Effector memory CD8-positive, alpha-beta T cell (primary cell): ENCODE results near the gene ZFHX3.

Experiments
- ATAC-seq: fragments of 150-1000 bp; cut with Tn5 transposase; replicated peaks from 2 replicates; pipeline ENCODE4 v1.10.0; 2021; ENCODE audit warnings: mild to moderate bottlenecking, moderate library complexity
- DNase-seq, 3 experiments: peaks; one replicate each; pipeline ENCODE4 v3.0.0; 2021
- H3K27ac Mint-ChIP-seq, 2 donors: one replicate each; pipeline ENCODE4 v1.8.0; 2022; ENCODE audit warnings: mild to moderate bottlenecking in 2 of 2, mixed read lengths in 2 of 2, moderate library complexity in 2 of 2
- H3K27me3 Mint-ChIP-seq, 2 donors: one replicate each; pipeline ENCODE4 v1.8.0; 2022; ENCODE audit warnings: mixed read lengths in 2 of 2
- H3K36me3 Mint-ChIP-seq: one replicate; pipeline ENCODE4 v1.8.0; 2022; ENCODE audit warnings: mild to moderate bottlenecking, moderate library complexity, mixed read lengths; ENCODE audit not compliant: insufficient read depth
- H3K4me1 Mint-ChIP-seq, 2 donors: one replicate each; pipeline ENCODE4 v1.8.0; 2022; ENCODE audit warnings: low read depth in 2 of 2, mixed read lengths in 2 of 2
- H3K4me3 Mint-ChIP-seq, 2 donors: one replicate each; pipeline ENCODE4 v1.8.0; 2022; ENCODE audit warnings: mild to moderate bottlenecking in 2 of 2, mixed read lengths in 2 of 2, moderate library complexity in 2 of 2
- H3K9me3 Mint-ChIP-seq, 2 donors: one replicate each; pipeline ENCODE4 v1.8.0; 2022; ENCODE audit warnings: mixed read lengths in 2 of 2

ZFHX3 gene

GRCh38 chr16:72976438-72977064, 71.4 kb downstream of the ZFHX3 start:
- Mint-ChIP-seq H3K27ac (no peak overlapping the region), H3K4me1 (no peaks in the 10 kb centered on the region), H3K27me3 (no peaks in the 10 kb centered on the region), H3K36me3 (peaks cover 2% of the 10 kb centered on the region), H3K9me3 (peaks cover 7% of the 10 kb centered on the region in 2 donors), H3K4me3 (no peak overlapping the region)
- DNase-seq = no peak
- no peak for ATAC-seq

DNA sequence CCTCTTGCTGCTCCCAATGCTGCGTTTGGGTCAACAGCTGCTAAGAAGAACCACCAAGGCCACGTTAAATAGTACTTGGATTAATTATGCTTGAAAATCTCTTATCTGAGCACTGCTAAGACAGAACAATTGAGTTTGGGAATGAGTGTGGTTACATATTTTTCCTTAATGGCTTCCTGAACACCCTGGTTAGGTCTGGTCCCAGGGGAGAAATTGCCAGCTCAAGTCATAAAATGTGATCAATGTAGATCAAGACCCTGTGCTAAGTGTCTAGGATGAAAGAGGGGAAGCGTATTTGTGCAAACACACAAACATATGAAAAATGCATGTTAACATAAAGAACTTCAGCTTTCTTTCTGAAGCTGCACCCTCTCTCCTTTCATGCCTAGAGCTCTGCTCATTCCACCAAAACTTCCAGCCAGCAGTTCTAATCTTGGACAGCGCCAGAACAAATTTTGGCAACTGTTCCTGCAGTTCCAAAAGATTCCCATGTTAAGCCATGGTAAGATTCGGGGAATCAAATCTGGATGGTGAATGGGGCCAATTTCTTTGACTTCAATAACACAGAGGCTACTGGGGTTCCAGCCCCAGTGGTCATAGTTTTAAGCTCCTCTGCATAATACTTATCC, 72.0 kb downstream of the ZFHX3 start:
- peaks cover 6 to 7% of the 10 kb centered on the region in 2 donors for H3K9me3 Mint-ChIP-seq
- no peak for DNase-seq
- no peak overlapping the region for H3K27ac Mint-ChIP-seq
- H3K4me3 Mint-ChIP-seq = no peak overlapping the region
- peaks cover 2% of the 10 kb centered on the region for H3K36me3 Mint-ChIP-seq
- no peak for ATAC-seq
- H3K4me1 Mint-ChIP-seq = no peaks in the 10 kb centered on the region
- no peaks in the 10 kb centered on the region for H3K27me3 Mint-ChIP-seq

- no peaks in the 10 kb centered on the region for H3K27me3 Mint-ChIP-seq
- H3K9me3 Mint-ChIP-seq = peaks cover 6 to 7% of the 10 kb centered on the region in 2 donors
- H3K36me3 Mint-ChIP-seq = peaks cover 2% of the 10 kb centered on the region
- H3K4me1 Mint-ChIP-seq = no peaks in the 10 kb centered on the region
- DNase-seq (no peak), ATAC-seq (no peak)
- no peak overlapping the region for H3K4me3 Mint-ChIP-seq
- no peak overlapping the region for H3K27ac Mint-ChIP-seq
Measured at GRCh38 chr16:72974142-72974769, 73.7 kb downstream of the ZFHX3 start.

- peaks cover 6 to 7% of the 10 kb centered on the region in 2 donors for H3K9me3 Mint-ChIP-seq
- no peak overlapping the region for H3K27ac Mint-ChIP-seq
- no peak overlapping the region for H3K4me3 Mint-ChIP-seq
- peaks cover 2% of the 10 kb centered on the region for H3K36me3 Mint-ChIP-seq
- H3K4me1 Mint-ChIP-seq = no peaks in the 10 kb centered on the region
- ATAC-seq (no peak), DNase-seq (no peak)
- no peaks in the 10 kb centered on the region for H3K27me3 Mint-ChIP-seq
Measured at GRCh38 chr16:72972878-72973571, 74.9 kb downstream of the ZFHX3 start.

DNA sequence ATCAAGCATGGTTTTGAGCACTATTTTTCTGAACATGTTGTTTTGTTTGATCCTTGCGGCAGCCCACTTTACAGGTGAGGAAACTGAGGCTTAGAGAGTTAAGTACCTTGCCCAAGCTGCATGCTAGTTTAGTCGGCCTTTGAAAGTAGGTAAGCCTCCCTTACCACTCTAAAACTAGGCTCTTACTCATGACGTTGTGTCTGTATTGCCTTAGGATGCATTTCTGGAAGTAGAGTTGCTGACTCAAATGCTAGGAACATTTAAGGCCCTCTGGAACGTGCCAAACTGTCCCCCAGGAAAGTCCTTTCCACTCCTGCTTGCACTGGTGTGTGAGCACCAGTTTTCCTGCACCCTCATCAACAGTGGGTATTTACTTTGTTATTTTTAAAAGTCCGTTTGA, 76.6 kb downstream of the ZFHX3 start:
- no peak for ATAC-seq
- no peaks in the 10 kb centered on the region for H3K27me3 Mint-ChIP-seq
- peaks cover 2% of the 10 kb centered on the region for H3K36me3 Mint-ChIP-seq
- no peak for DNase-seq
- no peak overlapping the region for H3K27ac Mint-ChIP-seq
- no peaks in the 10 kb centered on the region for H3K4me1 Mint-ChIP-seq
- H3K9me3 Mint-ChIP-seq = peaks cover 4 to 7% of the 10 kb centered on the region in 2 donors
- H3K4me3 Mint-ChIP-seq = no peak overlapping the region

DNA sequence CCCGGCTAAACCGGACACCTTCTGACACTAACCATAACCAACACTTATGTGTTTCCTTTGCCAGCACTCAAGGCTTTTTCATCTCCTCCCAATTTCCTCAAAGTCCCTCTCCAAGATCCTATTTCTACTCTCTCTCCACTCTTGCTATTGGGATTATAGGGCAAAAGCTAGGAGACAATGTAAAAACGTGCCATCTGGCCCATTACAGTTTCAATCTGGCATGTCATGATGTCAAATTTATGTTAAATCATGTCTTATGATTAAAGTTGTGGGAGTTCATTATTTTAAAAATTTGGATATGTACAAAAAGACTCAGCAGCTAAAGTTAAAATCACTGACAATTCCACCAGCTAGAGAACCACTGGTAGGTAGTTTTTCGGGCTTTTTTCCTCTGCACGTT, 77.3 kb downstream of the ZFHX3 start:
- peaks cover 2% of the 10 kb centered on the region for H3K36me3 Mint-ChIP-seq
- DNase-seq = no peak
- no peaks in the 10 kb centered on the region for H3K27me3 Mint-ChIP-seq
- H3K27ac Mint-ChIP-seq = no peak overlapping the region
- ATAC-seq = no peak
- peaks cover 4 to 7% of the 10 kb centered on the region in 2 donors for H3K9me3 Mint-ChIP-seq
- no peaks in the 10 kb centered on the region for H3K4me1 Mint-ChIP-seq
- H3K4me3 Mint-ChIP-seq = no peak overlapping the region

DNA sequence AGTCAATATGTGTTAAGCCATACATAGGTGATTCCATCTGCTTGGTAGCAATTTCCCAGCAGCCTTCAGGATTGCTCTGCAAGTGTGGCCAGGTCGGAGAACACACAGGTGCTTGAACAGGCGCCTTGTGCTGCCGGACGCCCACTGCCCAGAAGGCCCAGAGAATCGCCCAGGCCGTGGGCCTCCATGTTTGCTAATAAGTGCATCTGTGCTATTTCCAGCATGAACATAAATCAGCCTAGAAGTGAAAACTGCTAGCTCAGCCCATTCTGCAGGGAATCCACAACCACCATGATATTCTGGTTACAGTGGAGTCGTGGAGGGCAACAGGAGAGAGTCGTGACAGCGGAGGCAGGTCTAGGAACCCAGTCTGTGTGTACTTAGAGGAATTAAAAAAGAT, 78.1 kb downstream of the ZFHX3 start:
- Mint-ChIP-seq H3K27ac (no peak overlapping the region), H3K4me1 (no peaks in the 10 kb centered on the region), H3K36me3 (peaks cover 2% of the 10 kb centered on the region), H3K4me3 (no peak overlapping the region), H3K9me3 (peaks cover 4 to 7% of the 10 kb centered on the region in 2 donors), H3K27me3 (no peaks in the 10 kb centered on the region)
- ATAC-seq (no peak), DNase-seq (no peak)

DNA sequence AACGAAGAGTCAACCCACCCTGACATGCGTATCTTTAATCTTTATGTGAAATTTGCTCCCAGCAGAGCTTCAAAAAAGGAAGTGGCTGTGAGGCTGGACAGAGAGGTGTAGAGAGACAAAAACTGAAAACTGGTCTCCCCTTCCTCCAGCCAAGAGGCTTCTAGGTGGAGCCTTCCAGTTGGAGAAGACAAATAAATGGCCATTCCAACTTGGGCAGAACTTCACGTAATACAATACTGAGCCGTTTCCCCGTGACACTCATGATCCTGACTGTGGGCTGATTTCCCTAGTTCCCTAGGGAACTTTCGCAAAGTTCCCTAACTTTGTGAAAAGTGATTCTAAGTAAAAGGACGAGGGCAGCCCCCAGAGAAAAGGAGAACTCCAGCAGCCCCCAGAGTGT, 78.8 kb downstream of the ZFHX3 start:
- ATAC-seq (no peak), DNase-seq (no peak)
- no peak overlapping the region for H3K27ac Mint-ChIP-seq
- H3K4me3 Mint-ChIP-seq = no peak overlapping the region
- H3K9me3 Mint-ChIP-seq = peaks cover 4 to 7% of the 10 kb centered on the region in 2 donors
- H3K27me3 Mint-ChIP-seq = no peaks in the 10 kb centered on the region
- peaks cover 2% of the 10 kb centered on the region for H3K36me3 Mint-ChIP-seq
- H3K4me1 Mint-ChIP-seq = no peaks in the 10 kb centered on the region

GRCh38 chr16:72967941-72968340, 80.0 kb downstream of the ZFHX3 start:
- peaks cover 0 to under 1% of the 10 kb centered on the region in 2 donors for H3K9me3 Mint-ChIP-seq
- H3K4me3 Mint-ChIP-seq = no peak overlapping the region
- no peak for DNase-seq
- no peak overlapping the region for H3K27ac Mint-ChIP-seq
- no peak for ATAC-seq
- H3K27me3 Mint-ChIP-seq = no peaks in the 10 kb centered on the region
- peaks cover 6% of the 10 kb centered on the region for H3K36me3 Mint-ChIP-seq
- no peaks in the 10 kb centered on the region for H3K4me1 Mint-ChIP-seq

GRCh38 chr16:72963533-72964315, 84.2 kb downstream of the ZFHX3 start:
- Mint-ChIP-seq H3K9me3 (peaks cover 0 to 8% of the 10 kb centered on the region in 2 donors), H3K27ac (no peak overlapping the region), H3K36me3 (peaks cover 7% of the 10 kb centered on the region), H3K4me3 (no peak overlapping the region), H3K27me3 (no peaks in the 10 kb centered on the region), H3K4me1 (no peaks in the 10 kb centered on the region)
- no peak for DNase-seq
- no peak for ATAC-seq

- H3K4me1 Mint-ChIP-seq = no peaks in the 10 kb centered on the region
Measured at GRCh38 chr16:72962347-72962746, 85.6 kb downstream of the ZFHX3 start.

GRCh38 chr16:72961863-72962262, 86.1 kb downstream of the ZFHX3 start:
- H3K36me3 Mint-ChIP-seq = peaks cover 7% of the 10 kb centered on the region
- no peak overlapping the region for H3K27ac Mint-ChIP-seq
- H3K4me3 Mint-ChIP-seq = no peak overlapping the region
- ATAC-seq (no peak), DNase-seq (no peak)
- peaks cover 2 to 8% of the 10 kb centered on the region in 2 donors for H3K9me3 Mint-ChIP-seq
- no peaks in the 10 kb centered on the region for H3K4me1 Mint-ChIP-seq
- no peaks in the 10 kb centered on the region for H3K27me3 Mint-ChIP-seq

More at GRCh38 chr16:72962347-72962746, 85.6 kb downstream of the ZFHX3 start:
- no peak overlapping the region for H3K4me3 Mint-ChIP-seq
- H3K27me3 Mint-ChIP-seq = no peaks in the 10 kb centered on the region
- H3K36me3 Mint-ChIP-seq = peaks cover 7% of the 10 kb centered on the region
- no peak overlapping the region for H3K27ac Mint-ChIP-seq
- ATAC-seq (no peak), DNase-seq (no peak)
- peaks cover 2 to 8% of the 10 kb centered on the region in 2 donors for H3K9me3 Mint-ChIP-seq
